Activated T-helper 1 cell treated with Interleukin-2 at 50 U/mL for 16 hours (primary cell): ENCODE results near the gene CHCHD3.
"Not testable (repeated sequence)": the region's sequence is repeated elsewhere in the genome, so short reads cannot be mapped to it uniquely, and the experiment has no call there.

Experiments used
- DNase-seq: peaks from one replicate; pipeline ENCODE4 v3.0.0-alpha.2; 2020; ENCODE audit warnings: low read depth

The CHCHD3 gene

DNA sequence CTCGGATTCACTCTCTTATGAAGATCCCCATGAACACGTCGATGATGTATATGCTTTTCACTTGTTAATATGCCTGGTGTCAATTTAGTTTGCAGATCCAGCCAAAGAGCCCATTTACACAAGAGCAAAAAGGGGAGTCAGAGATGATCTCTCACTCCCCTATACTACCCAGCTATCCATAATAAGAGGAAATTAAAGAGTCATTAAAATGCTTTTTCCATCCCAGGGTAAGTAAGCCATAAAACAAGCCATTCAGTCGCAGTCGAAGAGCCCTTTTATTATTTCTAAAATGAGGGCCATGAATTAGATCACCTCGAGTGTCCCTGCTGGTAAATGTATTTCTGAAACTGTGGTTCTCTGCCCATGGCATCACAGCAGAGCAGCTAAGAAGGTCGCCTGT, 41.2 kb downstream of the CHCHD3 start:
- no peak for DNase-seq

GRCh38 chr7:133040178-133040577, 41.7 kb downstream of the CHCHD3 start:
- DNase-seq: no peak

GRCh38 chr7:133039614-133040013, 42.3 kb downstream of the CHCHD3 start:
- DNase-seq: no peak

- no peak for DNase-seq
Measured at GRCh38 chr7:133036289-133036688, 45.6 kb downstream of the CHCHD3 start.

DNA sequence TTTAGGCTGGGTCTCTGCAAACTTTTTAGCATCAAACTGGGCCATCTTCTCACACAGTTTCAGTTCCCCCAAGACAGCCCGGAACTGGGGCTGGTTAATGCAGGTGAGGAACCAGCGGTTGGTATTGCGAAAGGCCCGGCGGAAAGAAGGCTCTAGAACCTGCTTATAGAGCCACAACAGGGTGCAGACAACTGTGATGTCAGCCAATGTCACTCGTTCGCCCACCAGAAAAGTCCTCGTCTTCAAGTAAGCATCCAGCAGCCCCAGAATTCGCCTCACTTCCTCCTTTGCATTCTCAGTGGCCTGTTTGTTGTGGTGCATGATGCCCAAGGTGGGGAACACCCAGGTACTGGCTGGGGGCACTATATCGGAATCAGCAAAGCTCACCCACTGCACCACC, 46.6 kb downstream of the CHCHD3 start:
- not testable (repeated sequence) for DNase-seq

DNA sequence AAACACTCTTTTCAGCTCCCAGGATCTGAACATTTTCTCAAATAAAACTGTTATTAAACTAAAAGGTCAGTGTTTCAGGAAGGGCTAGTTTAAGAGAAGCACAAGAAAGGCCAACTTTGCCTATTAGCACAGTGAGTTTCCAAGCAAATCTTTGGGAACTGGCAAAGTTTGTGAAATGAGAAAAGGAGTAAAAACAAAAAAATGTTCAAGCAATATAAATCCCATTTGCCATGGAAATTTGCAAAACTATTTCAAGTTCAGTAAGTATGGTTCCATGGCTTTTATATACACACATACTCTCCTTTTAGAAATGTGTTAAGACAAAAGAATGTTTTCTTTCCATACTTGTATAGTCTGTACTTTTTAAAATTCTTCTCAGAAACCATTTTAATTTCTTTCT, 51.5 kb downstream of the CHCHD3 start:
- no peak for DNase-seq

DNA sequence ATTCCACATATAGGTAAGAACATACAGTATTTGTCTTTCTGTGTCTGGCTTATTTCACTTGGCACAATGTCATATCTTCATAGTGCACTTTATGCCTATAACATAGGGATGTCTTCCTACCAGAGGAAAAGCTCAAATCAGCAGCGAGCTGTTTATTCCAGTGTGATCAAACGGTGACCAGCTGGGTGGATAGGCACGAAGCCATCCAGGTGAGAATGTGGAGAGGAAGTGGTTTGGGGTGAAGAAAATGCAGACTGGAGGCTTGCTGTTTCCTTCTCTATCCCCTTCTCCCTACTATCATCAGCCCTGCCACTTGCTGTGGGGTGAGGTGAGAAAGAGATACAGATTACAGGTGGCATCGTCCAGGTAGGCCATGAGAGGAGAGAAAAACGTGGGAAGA, 52.4 kb downstream of the CHCHD3 start:
- no peak for DNase-seq

DNA sequence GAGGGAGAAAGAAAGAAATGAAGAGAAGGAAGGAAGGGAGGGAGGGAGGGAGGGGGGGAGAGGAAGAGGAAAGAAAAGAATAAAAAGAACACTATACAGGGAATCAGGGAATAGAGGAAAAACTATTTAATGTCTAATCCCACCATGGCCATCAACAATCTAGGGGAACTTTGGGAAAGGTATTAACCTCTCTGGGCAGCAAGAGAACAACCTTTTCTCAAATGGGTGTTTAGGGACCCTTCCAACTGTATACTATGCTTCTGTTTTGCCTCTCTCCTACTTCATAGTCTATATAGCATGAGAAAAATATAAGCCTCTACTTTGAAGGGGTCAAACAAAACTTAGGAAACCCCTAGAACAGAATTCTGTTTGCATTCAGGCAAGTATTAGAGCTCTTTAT, 54.5 kb downstream of the CHCHD3 start:
- no peak for DNase-seq

DNA sequence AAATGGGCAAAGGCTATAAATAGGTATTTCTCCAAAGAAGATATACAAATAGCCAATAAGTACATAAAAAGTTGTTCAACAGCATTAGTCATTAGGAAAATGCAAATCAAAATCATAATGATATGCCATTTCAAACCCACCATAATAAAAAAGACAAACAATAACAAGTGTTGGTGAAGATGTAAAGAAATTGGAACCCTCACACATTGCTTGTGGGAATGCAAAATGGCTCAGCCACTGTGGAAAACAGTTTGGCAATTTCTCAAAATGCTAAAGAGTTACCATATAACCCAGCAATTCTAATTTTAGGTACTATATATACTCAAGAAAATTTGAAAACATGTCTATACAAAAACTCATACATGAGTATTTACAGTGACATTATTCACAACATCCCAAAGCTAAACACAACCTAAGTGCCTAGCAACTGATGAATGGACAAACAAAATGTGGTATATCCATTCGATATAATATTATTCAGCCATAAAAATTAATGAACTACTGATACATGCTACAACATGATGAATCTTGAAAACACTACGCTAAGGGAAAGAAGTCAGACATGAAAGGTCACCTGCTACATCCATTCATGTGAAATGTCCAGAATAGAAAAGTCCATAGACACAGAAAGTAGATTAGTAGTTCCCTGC, 55.6 kb downstream of the CHCHD3 start:
- no peak for DNase-seq

GRCh38 chr7:133025056-133025455, 56.8 kb downstream of the CHCHD3 start:
- DNase-seq: no peak

DNA sequence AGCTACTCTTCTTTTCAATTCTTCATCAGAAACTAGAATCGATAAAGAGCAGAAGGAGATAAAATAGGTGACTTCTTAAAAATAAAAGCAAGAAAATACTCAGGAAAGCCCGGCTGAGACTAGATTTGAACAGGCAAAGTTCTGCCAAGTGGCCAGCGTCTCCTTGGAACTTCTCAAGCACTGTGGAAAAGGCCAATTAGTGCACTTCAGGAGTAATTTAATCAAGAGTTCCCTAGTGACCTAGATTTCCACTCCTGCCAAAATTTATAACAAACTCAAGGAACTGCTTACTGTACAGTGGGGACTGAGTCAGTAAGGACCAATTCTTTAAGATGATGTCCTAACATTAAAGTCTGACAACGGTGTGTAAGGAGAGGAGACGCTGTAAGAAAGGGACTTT, 57.3 kb downstream of the CHCHD3 start:
- DNase-seq: no peak

DNA sequence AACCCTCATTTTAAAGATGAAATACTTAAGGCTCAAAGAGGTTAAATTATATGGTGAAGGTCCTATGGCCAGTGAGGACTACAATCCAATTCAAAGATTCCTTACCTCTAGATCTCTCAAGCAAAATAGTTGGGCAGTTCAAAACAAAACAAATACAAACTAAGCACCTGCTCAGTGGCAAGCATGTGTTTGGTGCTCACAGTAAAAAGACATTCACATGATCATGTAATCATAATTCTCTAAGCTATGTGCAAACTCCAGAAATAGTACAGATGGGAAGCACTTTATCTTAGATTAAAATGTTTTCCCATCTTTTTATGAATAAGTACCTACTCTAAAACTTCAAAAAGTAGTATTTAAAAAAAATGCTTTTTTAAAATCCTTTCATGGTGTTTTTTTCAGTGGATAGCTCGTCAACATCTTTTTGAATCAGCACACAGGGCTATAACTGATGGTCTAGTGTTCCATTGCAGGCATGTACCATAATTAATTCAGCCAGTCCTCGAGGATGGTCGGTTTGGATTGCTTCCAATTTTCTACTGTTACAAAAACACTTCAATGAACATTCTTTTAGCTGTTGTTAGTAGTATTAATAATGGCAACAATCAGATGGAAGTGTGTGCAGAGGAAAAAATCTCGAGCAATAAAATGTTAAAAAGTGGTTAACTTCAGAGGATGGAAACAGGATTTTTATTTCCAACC, 58.4 kb downstream of the CHCHD3 start:
- no peak for DNase-seq

- DNase-seq: no peak
Measured at GRCh38 chr7:133022661-133023060, 59.2 kb downstream of the CHCHD3 start.

- DNase-seq: no peak
Measured at GRCh38 chr7:133021196-133021595, 60.7 kb downstream of the CHCHD3 start.

DNA sequence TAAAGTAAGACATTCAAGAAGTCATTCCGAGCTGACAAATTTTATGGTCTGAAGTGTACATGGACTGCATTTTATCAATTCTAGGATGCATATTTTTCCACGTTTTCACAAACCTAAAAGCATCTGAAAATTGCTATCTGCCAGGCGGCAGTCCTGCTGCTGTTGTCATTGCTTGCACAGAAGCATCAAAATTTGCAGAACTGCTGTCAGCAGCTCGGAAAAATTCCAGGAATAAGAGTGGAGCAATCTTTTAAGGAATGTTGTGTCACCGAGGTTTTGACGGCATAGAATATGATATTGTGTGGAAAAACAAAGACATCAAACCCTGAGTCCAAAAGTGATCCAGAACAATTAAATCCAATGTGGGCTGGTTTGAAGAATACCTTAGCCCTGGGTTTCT, 61.4 kb downstream of the CHCHD3 start:
- DNase-seq: no peak

DNA sequence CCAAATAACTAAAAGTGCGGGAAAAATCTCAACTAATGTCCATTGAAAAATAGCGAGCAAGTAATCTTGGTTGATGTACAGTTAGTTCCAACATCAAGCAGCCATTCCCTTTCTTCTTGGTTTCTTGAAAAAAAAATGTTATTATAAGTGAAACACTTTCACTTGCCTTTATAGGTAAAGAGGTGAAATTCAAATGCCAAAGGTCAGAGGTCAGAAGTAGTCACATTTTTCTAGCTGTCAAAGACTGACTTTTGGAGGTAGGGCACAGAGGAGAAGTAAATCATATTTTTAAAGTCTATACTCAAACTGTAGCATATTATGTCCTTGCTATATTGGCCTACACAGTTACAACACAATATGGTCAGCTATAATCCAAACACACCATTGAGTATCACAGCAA, 62.3 kb downstream of the CHCHD3 start:
- DNase-seq: no peak

- DNase-seq: no peak
Measured at GRCh38 chr7:133016604-133017003, 65.3 kb downstream of the CHCHD3 start.

DNA sequence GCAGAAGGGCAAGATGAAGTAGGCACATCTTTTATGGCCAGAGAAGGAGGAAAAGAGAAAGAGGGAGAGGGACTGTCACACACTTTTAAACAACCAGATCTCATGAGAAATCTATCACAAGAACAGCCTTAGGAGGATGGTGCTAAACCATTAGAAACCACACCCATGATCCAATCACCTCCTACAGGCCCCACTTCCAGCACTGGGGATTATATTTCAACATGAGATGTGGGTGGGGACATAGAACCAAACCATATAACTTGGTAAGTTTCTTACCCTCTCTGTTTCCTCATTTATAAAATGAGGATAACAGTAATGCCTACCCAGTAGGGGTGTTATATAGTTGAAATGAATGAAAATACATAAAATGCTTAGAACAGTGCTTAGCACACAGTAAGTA, 66.0 kb downstream of the CHCHD3 start:
- no peak for DNase-seq

GRCh38 chr7:133011746-133012145, 70.1 kb downstream of the CHCHD3 start:
- no peak for DNase-seq

DNA sequence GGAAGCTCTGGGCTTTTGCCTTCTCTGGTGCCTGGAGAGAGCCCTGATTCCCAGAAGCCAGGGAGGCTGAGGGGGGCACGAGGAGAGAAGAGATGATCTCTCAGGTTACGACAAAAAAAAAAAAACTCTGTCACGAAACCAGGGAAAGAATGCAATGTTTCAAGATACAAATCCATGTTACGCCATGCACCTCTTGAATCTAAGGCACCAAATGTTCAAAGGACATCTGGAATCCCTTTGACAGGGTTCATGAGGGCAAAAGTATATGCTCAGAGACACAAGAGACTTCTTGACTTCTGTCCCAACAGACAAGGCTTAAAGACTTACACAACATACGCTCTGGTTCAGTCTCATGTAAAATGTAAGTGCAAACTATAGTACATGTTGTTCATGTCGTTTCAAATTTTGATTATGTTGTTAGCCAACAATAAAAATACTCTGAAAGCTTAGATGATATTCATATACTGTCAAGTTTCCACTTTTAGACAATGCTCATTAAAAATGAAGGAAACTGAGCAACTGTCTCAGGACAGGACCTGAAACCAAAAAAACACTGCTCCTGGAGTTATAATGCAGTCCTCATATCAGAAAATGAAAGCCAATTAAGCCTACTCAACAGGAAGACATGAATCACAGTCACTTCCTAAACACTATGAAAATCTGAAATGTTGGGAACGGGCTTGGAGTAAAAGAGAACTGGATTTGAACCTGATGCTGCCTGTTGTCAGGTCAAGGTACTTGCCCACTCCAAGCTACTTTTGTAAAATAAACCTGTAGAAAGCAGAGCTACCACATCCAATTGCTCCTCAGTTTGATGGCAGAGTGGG, 72.3 kb downstream of the CHCHD3 start:
- no peak for DNase-seq

- DNase-seq: no peak
Measured at GRCh38 chr7:133007961-133008360, 73.9 kb downstream of the CHCHD3 start.

- no peak for DNase-seq
Measured at GRCh38 chr7:133003052-133003910, 78.6 kb downstream of the CHCHD3 start.
